Nephron progenitor cell (in vitro differentiated cells): ENCODE data around the gene GBF1.

Experiments
- DNase-seq: peaks from one replicate; pipeline ENCODE4 v3.0.0; 2021
- H3K27ac Mint-ChIP-seq: 2 replicates; pipeline ENCODE4 v1.8.0; 2021; ENCODE audit warnings: mild to moderate bottlenecking, moderate library complexity, mixed read lengths
- H3K27me3 Mint-ChIP-seq: 2 replicates; pipeline ENCODE4 v1.8.0; 2021; ENCODE audit warnings: mild to moderate bottlenecking, low read depth, mixed read lengths; ENCODE audit not compliant: poor library complexity
- H3K36me3 Mint-ChIP-seq: 2 replicates; pipeline ENCODE4 v1.8.0; 2021; ENCODE audit warnings: low read depth, mixed read lengths
- H3K4me1 Mint-ChIP-seq: 2 replicates; pipeline ENCODE4 v1.8.0; 2021; ENCODE audit warnings: mixed read lengths
- H3K4me3 Mint-ChIP-seq: 2 replicates; pipeline ENCODE4 v1.8.0; 2021; ENCODE audit warnings: mild to moderate bottlenecking, moderate library complexity, mixed read lengths
- H3K9me3 Mint-ChIP-seq: 2 replicates; pipeline ENCODE4 v1.8.0; 2021; ENCODE audit warnings: mild to moderate bottlenecking, moderate library complexity, mixed read lengths
- TF ChIP-seq, protein P1 (sequence below): fragments of 200-600 bp; sonication (generic); IDR thresholded peaks from 2 replicates; pipeline ENCODE4 v1.5.0; 2021; ENCODE audit warnings: antibody characterized with exemption

The GBF1 gene

GRCh38 chr10:102400076-102400475 lies 154.7 kb downstream of the GBF1 start:
- H3K4me1 Mint-ChIP-seq: peaks cover 12% of the 10 kb centered on the region
- no peak overlapping the region for H3K4me3 Mint-ChIP-seq
- TF ChIP-seq, protein P1, sequence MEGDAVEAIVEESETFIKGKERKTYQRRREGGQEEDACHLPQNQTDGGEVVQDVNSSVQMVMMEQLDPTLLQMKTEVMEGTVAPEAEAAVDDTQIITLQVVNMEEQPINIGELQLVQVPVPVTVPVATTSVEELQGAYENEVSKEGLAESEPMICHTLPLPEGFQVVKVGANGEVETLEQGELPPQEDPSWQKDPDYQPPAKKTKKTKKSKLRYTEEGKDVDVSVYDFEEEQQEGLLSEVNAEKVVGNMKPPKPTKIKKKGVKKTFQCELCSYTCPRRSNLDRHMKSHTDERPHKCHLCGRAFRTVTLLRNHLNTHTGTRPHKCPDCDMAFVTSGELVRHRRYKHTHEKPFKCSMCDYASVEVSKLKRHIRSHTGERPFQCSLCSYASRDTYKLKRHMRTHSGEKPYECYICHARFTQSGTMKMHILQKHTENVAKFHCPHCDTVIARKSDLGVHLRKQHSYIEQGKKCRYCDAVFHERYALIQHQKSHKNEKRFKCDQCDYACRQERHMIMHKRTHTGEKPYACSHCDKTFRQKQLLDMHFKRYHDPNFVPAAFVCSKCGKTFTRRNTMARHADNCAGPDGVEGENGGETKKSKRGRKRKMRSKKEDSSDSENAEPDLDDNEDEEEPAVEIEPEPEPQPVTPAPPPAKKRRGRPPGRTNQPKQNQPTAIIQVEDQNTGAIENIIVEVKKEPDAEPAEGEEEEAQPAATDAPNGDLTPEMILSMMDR: no peak
- no peaks in the 10 kb centered on the region for H3K9me3 Mint-ChIP-seq
- H3K36me3 Mint-ChIP-seq: no peaks in the 10 kb centered on the region
- DNase-seq: no peak
- no peak overlapping the region for H3K27ac Mint-ChIP-seq
- H3K27me3 Mint-ChIP-seq: no peaks in the 10 kb centered on the region

GRCh38 chr10:102400598-102401341 lies 155.4 kb downstream of the GBF1 start:
- Mint-ChIP-seq H3K27ac (no peak overlapping the region), H3K36me3 (no peaks in the 10 kb centered on the region), H3K27me3 (peaks cover 2% of the 10 kb centered on the region), H3K9me3 (no peaks in the 10 kb centered on the region), H3K4me1 (peaks cover 12% of the 10 kb centered on the region), H3K4me3 (no peak overlapping the region)
- no peak for DNase-seq
- TF ChIP-seq, protein P1: no peak

- H3K27ac Mint-ChIP-seq: no peak overlapping the region
- H3K4me3 Mint-ChIP-seq: no peak overlapping the region
Measured at GRCh38 chr10:102401342-102401654, 156.0 kb downstream of the GBF1 start.

DNA sequence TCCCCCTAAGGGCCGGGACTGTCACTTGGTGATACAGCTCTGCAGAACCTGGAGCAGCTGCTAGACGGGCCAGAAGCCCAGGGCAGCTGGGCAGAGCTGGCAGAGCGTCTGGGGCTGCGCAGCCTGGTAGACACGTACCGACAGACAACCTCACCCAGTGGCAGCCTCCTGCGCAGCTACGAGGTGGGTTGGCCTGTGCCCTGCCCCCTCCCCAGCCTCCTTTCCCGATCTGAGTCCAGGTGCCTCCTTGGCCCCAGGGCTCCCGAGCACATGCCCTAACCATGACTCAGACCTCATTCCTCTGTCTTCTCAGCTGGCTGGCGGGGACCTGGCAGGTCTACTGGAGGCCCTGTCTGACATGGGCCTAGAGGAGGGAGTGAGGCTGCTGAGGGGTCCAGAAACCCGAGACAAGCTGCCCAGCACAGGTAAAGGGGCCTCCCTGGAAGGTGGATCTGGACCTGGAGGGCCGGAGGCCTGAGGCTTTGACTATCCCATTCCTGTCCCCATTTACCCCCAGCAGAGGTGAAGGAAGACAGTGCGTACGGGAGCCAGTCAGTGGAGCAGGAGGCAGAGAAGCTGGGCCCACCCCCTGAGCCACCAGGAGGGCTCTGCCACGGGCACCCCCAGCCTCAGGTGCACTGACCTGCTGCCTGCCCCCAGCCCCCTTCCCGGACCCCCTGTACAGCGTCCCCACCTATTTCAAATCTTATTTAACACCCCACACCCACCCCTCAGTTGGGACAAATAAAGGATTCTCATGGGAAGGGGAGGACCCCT lies 156.6 kb downstream of the GBF1 start:
- H3K27ac Mint-ChIP-seq: no peak overlapping the region
- TF ChIP-seq, protein P1: no peak
- peaks cover under 1% of the 10 kb centered on the region for H3K4me1 Mint-ChIP-seq
- no peak overlapping the region for H3K4me3 Mint-ChIP-seq
- no peak for DNase-seq
- H3K27me3 Mint-ChIP-seq: peaks cover 14% of the 10 kb centered on the region
- H3K9me3 Mint-ChIP-seq: no peaks in the 10 kb centered on the region
- no peaks in the 10 kb centered on the region for H3K36me3 Mint-ChIP-seq

More at GRCh38 chr10:102401342-102401654, 156.0 kb downstream of the GBF1 start:
- no peaks in the 10 kb centered on the region for H3K36me3 Mint-ChIP-seq
- peaks cover 6% of the 10 kb centered on the region for H3K4me1 Mint-ChIP-seq
- peaks cover 8% of the 10 kb centered on the region for H3K27me3 Mint-ChIP-seq
- TF ChIP-seq, protein P1: no peak
- H3K9me3 Mint-ChIP-seq: no peaks in the 10 kb centered on the region
- DNase-seq: no peak

DNA sequence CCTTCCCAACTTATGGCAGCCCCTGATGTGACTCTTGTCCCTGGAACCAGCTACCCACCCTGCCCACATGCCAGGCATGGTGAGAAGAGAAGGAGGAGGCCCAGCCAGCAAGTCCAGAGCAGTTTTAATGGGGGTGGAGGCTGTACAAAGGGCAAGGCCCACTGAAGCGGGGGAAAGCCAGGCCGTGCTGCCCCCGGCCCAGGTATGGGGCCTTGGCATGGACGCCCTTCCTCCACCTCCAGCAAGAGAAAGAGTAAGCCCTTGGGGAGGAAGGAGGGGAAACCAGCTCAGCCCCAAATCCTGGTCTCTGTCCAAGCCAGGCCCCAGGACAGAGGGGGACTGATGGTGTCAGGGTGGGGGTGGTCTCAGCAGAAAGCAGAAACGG lies 157.2 kb downstream of the GBF1 start:
- Mint-ChIP-seq H3K9me3 (no peaks in the 10 kb centered on the region), H3K27ac (no peak overlapping the region), H3K4me3 (no peak overlapping the region), H3K4me1 (no peaks in the 10 kb centered on the region), H3K27me3 (peaks cover 20% of the 10 kb centered on the region), H3K36me3 (no peaks in the 10 kb centered on the region)
- TF ChIP-seq, protein P1: no peak
- no peak for DNase-seq
